Body of pancreas (tissue), 4 donors: ENCODE data around the gene VAMP3.

Source experiments
- POLR2A ChIP-seq, 3 donors: fragments of 450-650 bp; IDR thresholded peaks; one replicate each; pipeline ENCODE4 v1.6.1; 2016; ENCODE audit warnings: antibody characterized with exemption in 3 of 3, mild to moderate bottlenecking in 2 of 3
- TF ChIP-seq, protein P1 (sequence below), 7 experiments: fragments of 450-650 bp in 4 of 7; fragments of 200-600 bp in 3 of 7; sonication (generic) in 3 of 7; IDR thresholded peaks; one replicate each; pipeline ENCODE4 v1.5.1; 2016 to 2019; ENCODE audit warnings: antibody characterized with exemption in 7 of 7

DNA sequence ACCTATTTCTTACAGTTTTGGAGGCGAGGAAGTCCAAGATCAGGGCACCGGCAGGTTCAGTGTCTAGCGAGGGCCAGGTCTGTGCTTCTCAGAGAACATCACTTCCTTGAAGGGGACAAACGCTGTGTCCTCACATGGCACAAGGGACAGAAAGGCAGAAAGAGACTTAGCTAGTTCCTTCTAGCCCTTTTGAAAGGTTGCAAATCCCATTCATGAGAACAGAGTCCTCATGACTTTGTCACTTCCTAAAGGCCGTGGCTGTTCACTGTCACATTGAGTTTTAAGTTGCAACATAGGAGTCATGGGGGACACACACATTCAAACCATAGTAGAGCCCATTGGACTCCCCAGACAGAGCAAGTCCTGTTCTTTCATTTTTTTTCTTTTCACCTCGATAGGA is 40.4 kb downstream of the VAMP3 start:
- TF ChIP-seq, protein P1, sequence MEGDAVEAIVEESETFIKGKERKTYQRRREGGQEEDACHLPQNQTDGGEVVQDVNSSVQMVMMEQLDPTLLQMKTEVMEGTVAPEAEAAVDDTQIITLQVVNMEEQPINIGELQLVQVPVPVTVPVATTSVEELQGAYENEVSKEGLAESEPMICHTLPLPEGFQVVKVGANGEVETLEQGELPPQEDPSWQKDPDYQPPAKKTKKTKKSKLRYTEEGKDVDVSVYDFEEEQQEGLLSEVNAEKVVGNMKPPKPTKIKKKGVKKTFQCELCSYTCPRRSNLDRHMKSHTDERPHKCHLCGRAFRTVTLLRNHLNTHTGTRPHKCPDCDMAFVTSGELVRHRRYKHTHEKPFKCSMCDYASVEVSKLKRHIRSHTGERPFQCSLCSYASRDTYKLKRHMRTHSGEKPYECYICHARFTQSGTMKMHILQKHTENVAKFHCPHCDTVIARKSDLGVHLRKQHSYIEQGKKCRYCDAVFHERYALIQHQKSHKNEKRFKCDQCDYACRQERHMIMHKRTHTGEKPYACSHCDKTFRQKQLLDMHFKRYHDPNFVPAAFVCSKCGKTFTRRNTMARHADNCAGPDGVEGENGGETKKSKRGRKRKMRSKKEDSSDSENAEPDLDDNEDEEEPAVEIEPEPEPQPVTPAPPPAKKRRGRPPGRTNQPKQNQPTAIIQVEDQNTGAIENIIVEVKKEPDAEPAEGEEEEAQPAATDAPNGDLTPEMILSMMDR (IDR thresholded peaks at IDR 0.05): no peak
- no peak for TF ChIP-seq POLR2A (IDR thresholded peaks at IDR 0.05)
